ENCODE measurements around the gene CRACDL.
A peak's percentile ranks its signal among the peaks of the same experiment; 100 is the strongest.
"Not testable (repeated sequence)": the region's sequence is repeated elsewhere in the genome, so short reads cannot be mapped to it uniquely, and the experiment has no call there.

Gene CRACDL

GRCh38 chr2:98771721-98772524 lies 164.1 kb downstream of the CRACDL start:
- DNase-seq = no peak

GRCh38 chr2:98771264-98771663 lies 164.8 kb downstream of the CRACDL start:
- no peak for DNase-seq

- DNase-seq = peak; percentile 87
Observed at GRCh38 chr2:98769784-98770183, 166.2 kb downstream of the CRACDL start.

- no peak for DNase-seq
Observed at GRCh38 chr2:98769114-98769476, 166.9 kb downstream of the CRACDL start.

- no peak for DNase-seq
Observed at GRCh38 chr2:98768384-98769113, 167.5 kb downstream of the CRACDL start.

- no peak for DNase-seq
Observed at GRCh38 chr2:98764499-98764898, 171.5 kb downstream of the CRACDL start.

GRCh38 chr2:98763209-98763951 lies 172.6 kb downstream of the CRACDL start:
- DNase-seq = no peak

GRCh38 chr2:98761909-98762308 lies 174.1 kb downstream of the CRACDL start:
- DNase-seq = no peak

GRCh38 chr2:98761267-98761781 lies 174.7 kb downstream of the CRACDL start:
- DNase-seq = no peak

- no peak for DNase-seq
Observed at GRCh38 chr2:98759827-98760625, 176.0 kb downstream of the CRACDL start.

- no peak for DNase-seq
Observed at GRCh38 chr2:98759338-98759737, 176.7 kb downstream of the CRACDL start.

GRCh38 chr2:98757904-98758421 lies 178.1 kb downstream of the CRACDL start:
- DNase-seq = no peak

GRCh38 chr2:98753801-98754200 lies 182.2 kb downstream of the CRACDL start:
- no peak for DNase-seq

- DNase-seq = not testable (repeated sequence)
Observed at GRCh38 chr2:98752711-98753110, 183.3 kb downstream of the CRACDL start.

- DNase-seq = no peak
Observed at GRCh38 chr2:98751748-98752147, 184.3 kb downstream of the CRACDL start.

GRCh38 chr2:98750593-98751282 lies 185.3 kb downstream of the CRACDL start:
- DNase-seq = no peak

GRCh38 chr2:98749066-98749450 lies 187.0 kb downstream of the CRACDL start:
- no peak for DNase-seq

GRCh38 chr2:98748292-98749065 lies 187.5 kb downstream of the CRACDL start:
- DNase-seq = no peak

- DNase-seq = no peak
Observed at GRCh38 chr2:98747888-98748287, 188.1 kb downstream of the CRACDL start.

GRCh38 chr2:98746426-98746825 lies 189.6 kb downstream of the CRACDL start:
- DNase-seq = no peak

GRCh38 chr2:98744595-98744994 lies 191.4 kb downstream of the CRACDL start:
- DNase-seq = no peak
